ENCODE measurements around the gene TMEM132C.

Gene TMEM132C

GRCh38 chr12:128661226-128661569 is 394.2 kb downstream of the TMEM132C start:
- no peak overlapping the region for H3K9ac ChIP-seq (ENCODE audit: low read length)
- no peak overlapping the region for H3K4me2 ChIP-seq (ENCODE audit: low read depth, low read length, poor library complexity, severe bottlenecking)
- H3K9me3 ChIP-seq (ENCODE audit: insufficient read depth, low read length): peaks cover 5% of the 10 kb centered on the region; the same call in 1 of the 2 replicates
- no peak overlapping the region for H3K4me3 ChIP-seq (ENCODE audit: insufficient read depth, low read length, poor library complexity, severe bottlenecking)
- no peaks in the 10 kb centered on the region for H4K20me1 ChIP-seq (ENCODE audit: low read depth, low read length)
- TF ChIP-seq EZH2phosphoT487 (conservative IDR thresholded peaks at IDR 0.05; ENCODE audit: low read length): no peak
- TF ChIP-seq CTCF (IDR thresholded peaks at IDR 0.05; ENCODE audit: insufficient read depth, low read length, poor library complexity, severe bottlenecking): no peak
- no peaks in the 10 kb centered on the region for H3F3A ChIP-seq (ENCODE audit: insufficient read depth)
- no peak overlapping the region for H3K27ac ChIP-seq (ENCODE audit: low read depth, low read length)
- no peak overlapping the region for H2AFZ ChIP-seq (ENCODE audit: low read depth, low read length, severe bottlenecking)
- no peaks in the 10 kb centered on the region for H3K36me3 ChIP-seq (ENCODE audit: low read length)
- no peaks in the 10 kb centered on the region for H3K79me2 ChIP-seq (ENCODE audit: insufficient read depth, low read length)
- no peaks in the 10 kb centered on the region for H3K9me2 ChIP-seq (replicated peaks; ENCODE audit: insufficient read depth, low read length)
- H3K27me3 ChIP-seq (ENCODE audit: low read length): no peaks in the 10 kb centered on the region

GRCh38 chr12:128662101-128662500 is 395.1 kb downstream of the TMEM132C start:
- H3K79me2 ChIP-seq (ENCODE audit: insufficient read depth, low read length): no peaks in the 10 kb centered on the region
- no peaks in the 10 kb centered on the region for H3F3A ChIP-seq (ENCODE audit: insufficient read depth)
- no peaks in the 10 kb centered on the region for H3K27me3 ChIP-seq (ENCODE audit: low read length)
- H2AFZ ChIP-seq (ENCODE audit: low read depth, low read length, severe bottlenecking): no peak overlapping the region
- no peak overlapping the region for H3K4me2 ChIP-seq (ENCODE audit: low read depth, low read length, poor library complexity, severe bottlenecking)
- no peak overlapping the region for H3K27ac ChIP-seq (ENCODE audit: low read depth, low read length)
- H3K36me3 ChIP-seq (ENCODE audit: low read length): no peaks in the 10 kb centered on the region
- no peak for TF ChIP-seq CTCF (IDR thresholded peaks at IDR 0.05; ENCODE audit: insufficient read depth, low read length, poor library complexity, severe bottlenecking)
- H3K4me3 ChIP-seq (ENCODE audit: insufficient read depth, low read length, poor library complexity, severe bottlenecking): no peak overlapping the region
- no peak overlapping the region for H3K9ac ChIP-seq (ENCODE audit: low read length)
- H3K9me2 ChIP-seq (replicated peaks; ENCODE audit: insufficient read depth, low read length): no peaks in the 10 kb centered on the region
- H3K9me3 ChIP-seq (ENCODE audit: insufficient read depth, low read length): peaks cover 8% of the 10 kb centered on the region; the same call in 1 of the 2 replicates
- no peaks in the 10 kb centered on the region for H4K20me1 ChIP-seq (ENCODE audit: low read depth, low read length)

- H3K4me2 ChIP-seq (ENCODE audit: low read depth, low read length, poor library complexity, severe bottlenecking): no peak overlapping the region
- H3K36me3 ChIP-seq (ENCODE audit: low read length): no peaks in the 10 kb centered on the region
- no peaks in the 10 kb centered on the region for H3F3A ChIP-seq (ENCODE audit: insufficient read depth)
- no peaks in the 10 kb centered on the region for H3K9me2 ChIP-seq (replicated peaks; ENCODE audit: insufficient read depth, low read length)
- peaks cover 8% of the 10 kb centered on the region; the same call in 1 of the 2 replicates for H3K9me3 ChIP-seq (ENCODE audit: insufficient read depth, low read length)
- H3K27ac ChIP-seq (ENCODE audit: low read depth, low read length): no peak overlapping the region
- H3K9ac ChIP-seq (ENCODE audit: low read length): no peak overlapping the region
- no peaks in the 10 kb centered on the region for H3K27me3 ChIP-seq (ENCODE audit: low read length)
- H4K20me1 ChIP-seq (ENCODE audit: low read depth, low read length): no peaks in the 10 kb centered on the region
- H2AFZ ChIP-seq (ENCODE audit: low read depth, low read length, severe bottlenecking): no peak overlapping the region
- TF ChIP-seq EZH2phosphoT487 (conservative IDR thresholded peaks at IDR 0.05; ENCODE audit: low read length): no peak
- TF ChIP-seq CTCF (IDR thresholded peaks at IDR 0.05; ENCODE audit: insufficient read depth, low read length, poor library complexity, severe bottlenecking): no peak
- no peak overlapping the region for H3K4me3 ChIP-seq (ENCODE audit: insufficient read depth, low read length, poor library complexity, severe bottlenecking)
- H3K79me2 ChIP-seq (ENCODE audit: insufficient read depth, low read length): no peaks in the 10 kb centered on the region
These were observed 397.5 kb downstream of the TMEM132C start for GRCh38 chr12:128664501-128664900.

GRCh38 chr12:128667193-128667592 is 400.2 kb downstream of the TMEM132C start:
- peaks cover 13% of the 10 kb centered on the region; the same call in 1 of the 2 replicates for H3K9me3 ChIP-seq (ENCODE audit: insufficient read depth, low read length)
- no peak overlapping the region for H3K4me3 ChIP-seq (ENCODE audit: insufficient read depth, low read length, poor library complexity, severe bottlenecking)
- H3K9ac ChIP-seq (ENCODE audit: low read length): no peak overlapping the region
- H3F3A ChIP-seq (ENCODE audit: insufficient read depth): no peaks in the 10 kb centered on the region
- TF ChIP-seq EZH2phosphoT487 (conservative IDR thresholded peaks at IDR 0.05; ENCODE audit: low read length) (no peak), CTCF (IDR thresholded peaks at IDR 0.05; ENCODE audit: insufficient read depth, low read length, poor library complexity, severe bottlenecking) (no peak)
- no peaks in the 10 kb centered on the region for H3K79me2 ChIP-seq (ENCODE audit: insufficient read depth, low read length)
- no peak overlapping the region for H2AFZ ChIP-seq (ENCODE audit: low read depth, low read length, severe bottlenecking)
- no peaks in the 10 kb centered on the region for H3K9me2 ChIP-seq (replicated peaks; ENCODE audit: insufficient read depth, low read length)
- no peaks in the 10 kb centered on the region for H3K36me3 ChIP-seq (ENCODE audit: low read length)
- H3K27ac ChIP-seq (ENCODE audit: low read depth, low read length): no peak overlapping the region
- H3K27me3 ChIP-seq (ENCODE audit: low read length): no peaks in the 10 kb centered on the region
- H3K4me2 ChIP-seq (ENCODE audit: low read depth, low read length, poor library complexity, severe bottlenecking): no peak overlapping the region
- H4K20me1 ChIP-seq (ENCODE audit: low read depth, low read length): no peaks in the 10 kb centered on the region
